H9 (cell line): Measurements from ENCODE around the gene SLC12A9. TPM values are rescaled to one million over a fixed set of nuclear protein-coding genes. Genes with fewer than 3 reads are reported as not detected.

Source experiments
- DNase-seq: peaks from one replicate; pipeline ENCODE4 v3.0.0-alpha.2; 2017
- H2AFZ ChIP-seq: one replicate; pipeline ENCODE4 v1.6.1; 2013; ENCODE audit warnings: mild to moderate bottlenecking, low read length, control low read depth, moderate library complexity
- H2AK5ac ChIP-seq: 2 replicates; pipeline ENCODE4 v1.6.1; 2013; ENCODE audit warnings: low read length, control low read depth, mixed read lengths; ENCODE audit not compliant: insufficient read length
- H2BK120ac ChIP-seq: one replicate; pipeline ENCODE4 v1.6.1; 2013; ENCODE audit warnings: low read depth, mild to moderate bottlenecking, low read length, control low read depth, inconsistent platforms; ENCODE audit not compliant: poor library complexity, severe bottlenecking
- H2BK12ac ChIP-seq: 2 replicates; pipeline ENCODE4 v1.6.1; 2013; ENCODE audit warnings: low read length, control low read depth, mixed read lengths, low read depth; ENCODE audit not compliant: insufficient read length
- H2BK15ac ChIP-seq: 2 replicates; pipeline ENCODE4 v1.6.1; 2013; ENCODE audit warnings: low read depth, low read length, control low read depth
- H2BK20ac ChIP-seq: one replicate; pipeline ENCODE4 v1.6.1; 2013; ENCODE audit warnings: low read depth, mild to moderate bottlenecking, low read length, control low read depth, inconsistent platforms; ENCODE audit not compliant: poor library complexity, severe bottlenecking
- H2BK5ac ChIP-seq: 2 replicates; pipeline ENCODE4 v1.6.1; 2013; ENCODE audit warnings: low read length, control low read depth, mixed read lengths; ENCODE audit not compliant: insufficient read length
- H3K14ac ChIP-seq: 2 replicates; pipeline ENCODE4 v1.6.1; 2013; ENCODE audit warnings: low read length, control low read depth; ENCODE audit not compliant: insufficient read depth
- H3K18ac ChIP-seq: 2 replicates; pipeline ENCODE4 v1.6.1; 2013; ENCODE audit warnings: low read depth, mild to moderate bottlenecking, mixed read lengths, low read length, control low read depth; ENCODE audit not compliant: insufficient read length
- H3K23ac ChIP-seq: 2 replicates; pipeline ENCODE4 v1.6.1; 2013; ENCODE audit warnings: low read length, control low read depth, mixed read lengths, low read depth; ENCODE audit not compliant: insufficient read length
- H3K23me2 ChIP-seq: 2 replicates; pipeline ENCODE4 v1.6.1; 2013; ENCODE audit warnings: low read depth, mild to moderate bottlenecking, mixed read lengths, low read length, control low read depth; ENCODE audit not compliant: insufficient read length, poor library complexity, severe bottlenecking
- H3K27ac ChIP-seq: 2 replicates; pipeline ENCODE4 v1.5.1; 2013; ENCODE audit warnings: low read length, control low read depth, mixed read lengths, low read depth; ENCODE audit not compliant: insufficient read length
- H3K27me3 ChIP-seq: 2 replicates; pipeline ENCODE4 v1.6.1; 2013; ENCODE audit warnings: low read length, control low read depth, inconsistent platforms; ENCODE audit not compliant: insufficient read depth
- H3K4ac ChIP-seq: 2 replicates; pipeline ENCODE4 v1.6.1; 2013; ENCODE audit warnings: low read depth, mild to moderate bottlenecking, control low read depth, inconsistent platforms, low read length, moderate library complexity
- H3K4me1 ChIP-seq: 2 replicates; pipeline ENCODE4 v1.6.1; 2013; ENCODE audit warnings: low read length, control low read depth, inconsistent platforms; ENCODE audit not compliant: insufficient read depth
- H3K4me2 ChIP-seq: 2 replicates; pipeline ENCODE4 v1.6.1; 2013; ENCODE audit warnings: low read length, control low read depth, mixed read lengths; ENCODE audit not compliant: insufficient read length, insufficient read depth
- H3K56ac ChIP-seq: 2 replicates; pipeline ENCODE4 v1.6.1; 2013; ENCODE audit warnings: low read depth, mild to moderate bottlenecking, mixed read lengths, low read length, control low read depth; ENCODE audit not compliant: insufficient read length
- H3K79me1 ChIP-seq: 2 replicates; pipeline ENCODE4 v1.6.1; 2013; ENCODE audit warnings: low read depth, mild to moderate bottlenecking, moderate library complexity, low read length, control low read depth, inconsistent platforms; ENCODE audit not compliant: insufficient read depth, poor library complexity, severe bottlenecking
- H3K79me2 ChIP-seq: 2 replicates; pipeline ENCODE4 v1.6.1; 2013; ENCODE audit warnings: low read length, control low read depth, inconsistent platforms; ENCODE audit not compliant: insufficient read depth
- H3K9ac ChIP-seq: 2 replicates; pipeline ENCODE4 v1.6.1; 2013; ENCODE audit warnings: low read length, control low read depth, mixed read lengths; ENCODE audit not compliant: insufficient read length; ENCODE audit errors: extremely low read depth
- H3K9me3 ChIP-seq: one replicate; pipeline ENCODE4 v1.6.1; 2013; ENCODE audit warnings: low read depth, low read length, inconsistent platforms; ENCODE audit not compliant: control insufficient read depth
- H3T11ph ChIP-seq: one replicate; pipeline ENCODE4 v1.6.1; 2013; ENCODE audit warnings: mild to moderate bottlenecking, low read length, control low read depth, inconsistent platforms
- H4K20me1 ChIP-seq: one replicate; pipeline ENCODE4 v1.6.1; 2013; ENCODE audit not compliant: control insufficient read depth, insufficient read length, insufficient read depth
- H4K5ac ChIP-seq: 2 replicates; pipeline ENCODE4 v1.6.1; 2013; ENCODE audit warnings: low read depth, mild to moderate bottlenecking, mixed read lengths, low read length, control low read depth; ENCODE audit not compliant: insufficient read length
- H4K8ac ChIP-seq: replicated peaks from 2 replicates; pipeline ENCODE4 v1.6.1; 2013; ENCODE audit warnings: low read length, control low read depth, mixed read lengths, low read depth; ENCODE audit not compliant: insufficient read length
- H4K91ac ChIP-seq: 2 replicates; pipeline ENCODE4 v1.6.1; 2013; ENCODE audit warnings: low read depth, mild to moderate bottlenecking, moderate library complexity, mixed read lengths, low read length, control low read depth; ENCODE audit not compliant: insufficient read length
- H3K27ac Mint-ChIP-seq, 3 experiments: 2 replicates in 2 of 3; 3 replicates in 1 of 3; pipeline ENCODE4 v1.8.0; 2020 to 2021; ENCODE audit warnings: mixed read lengths in 3 of 3, mild to moderate bottlenecking in 1 of 3, moderate library complexity in 1 of 3
- H3K27me3 Mint-ChIP-seq: 2 replicates; pipeline ENCODE4 v1.8.0; 2021; ENCODE audit warnings: low read depth, mild to moderate bottlenecking, moderate library complexity, mixed read lengths
- H3K36me3 Mint-ChIP-seq, 3 experiments: 2 replicates in 2 of 3; 3 replicates in 1 of 3; pipeline ENCODE4 v1.8.0; 2020 to 2021; ENCODE audit warnings: low read depth in 3 of 3, mixed read lengths in 3 of 3; ENCODE audit not compliant: insufficient read depth in 1 of 3
- H3K4me1 Mint-ChIP-seq, 2 experiments: 2 replicates each; pipeline ENCODE4 v1.8.0; 2020; ENCODE audit warnings: mixed read lengths in 2 of 2
- H3K4me3 Mint-ChIP-seq, 2 experiments: 2 replicates in 1 of 2; 3 replicates in 1 of 2; pipeline ENCODE4 v1.8.0; 2020 to 2021; ENCODE audit warnings: mild to moderate bottlenecking in 2 of 2, mixed read lengths in 2 of 2, moderate library complexity in 1 of 2
- H3K9me3 Mint-ChIP-seq, 2 experiments: 2 replicates in 1 of 2; 3 replicates in 1 of 2; pipeline ENCODE4 v1.8.0; 2020; ENCODE audit warnings: mild to moderate bottlenecking in 2 of 2, mixed read lengths in 2 of 2, moderate library complexity in 1 of 2
- CTCF ChIP-seq: fragments of 200-600 bp; sonication (generic); conservative IDR thresholded peaks from 3 replicates; pipeline ENCODE4 v1.8.0; 2021; ENCODE audit warnings: antibody characterized with exemption, mild to moderate bottlenecking
- WGBS: extraction: QIAGEN DNeasy Blood & Tissue Kit; methylation state at CpG from one replicate; pipeline ENCODE4 v1.1.7; 2013; ENCODE audit warnings: missing lambda C conversion rate, low lambda C conversion rate, mixed read lengths; ENCODE audit not compliant: insufficient read length; ENCODE audit errors: extremely low coverage; 5-methylcytosine and 5-hydroxymethylcytosine counted together
- total RNA-seq: library from RNA; stranded (reverse); gene quantifications from 2 replicates; pipeline ENCODE4 v1.2.1, GENCODE V29; 2021

The SLC12A9 gene
- total RNA-seq, 1 experiment from 2014 or later, result 43.0 TPM

- Histone ChIP-seq H4K91ac (no peak overlapping the region), H2AFZ (no peak overlapping the region), H3T11ph (no peak overlapping the region), H3K9me3 (no peaks in the 10 kb centered on the region), H3K23me2 (peaks cover 8% of the 10 kb centered on the region), H3K27me3 (no peaks in the 10 kb centered on the region), H3K4ac (no peak overlapping the region), H3K79me1 (peaks cover 3% of the 10 kb centered on the region), H3K56ac (no peak overlapping the region), H2BK120ac (no peak overlapping the region), H3K4me2 (no peak overlapping the region), H2BK15ac (no peak overlapping the region), H4K20me1 (no peaks in the 10 kb centered on the region), H3K79me2 (peaks cover 3% of the 10 kb centered on the region; the same call in 1 of the 2 replicates), H3K27ac (no peak overlapping the region), H2BK5ac (no peak overlapping the region), H4K5ac (no peak overlapping the region), H3K23ac (no peak overlapping the region), H3K9ac (no peak overlapping the region), H3K14ac (no peak overlapping the region), H3K4me1 (no peaks in the 10 kb centered on the region; the same call in 1 of the 2 replicates), H3K18ac (no peak overlapping the region), H4K8ac (no peak overlapping the region), H2BK12ac (no peak overlapping the region), H2BK20ac (no peak overlapping the region), H2AK5ac (no peak overlapping the region)
- Mint-ChIP-seq H3K4me3 (no peak overlapping the region), H3K9me3 (no peaks in the 10 kb centered on the region; a peak in 1 of 5 replicates), H3K27me3 (no peaks in the 10 kb centered on the region), H3K36me3 (peaks cover 23 to 50% (median 34%) of the 10 kb centered on the region in 3 experiments; a peak in 6 of 7 replicates), H3K4me1 (peaks cover 10 to 12% of the 10 kb centered on the region in 2 experiments), H3K27ac (no peak overlapping the region)
- TF ChIP-seq CTCF, result no peak
- WGBS, result no CpG with 5 or more reads among the region's 10 CpGs
- DNase-seq, result no peak
Measured at GRCh38 chr7:100863406-100863950, 11.0 kb downstream of the SLC12A9 start.
